Kidney epithelial cell (primary cell): ENCODE data around the gene KRT15. TPM values are rescaled to one million over a fixed set of nuclear protein-coding genes. Genes with fewer than 3 reads are reported as not detected.

ENCODE experiments used
- DNase-seq: peaks from one replicate; pipeline ENCODE4 v3.0.0-alpha.2; 2010; ENCODE audit warnings: low read depth
- H3K27me3 ChIP-seq: 2 replicates; pipeline ENCODE4 v1.6.0; 2011; ENCODE audit warnings: low read length; ENCODE audit not compliant: control insufficient read depth, insufficient read depth
- H3K36me3 ChIP-seq: 2 replicates; pipeline ENCODE4 v1.5.1; 2011; ENCODE audit warnings: low read length; ENCODE audit not compliant: control insufficient read depth, insufficient read depth
- H3K4me3 ChIP-seq: 2 replicates; pipeline ENCODE4 v1.5.1; 2011; ENCODE audit warnings: low read depth, mild to moderate bottlenecking, control low read depth, low read length
- CTCF ChIP-seq: IDR thresholded peaks from 2 replicates; pipeline ENCODE4 v1.5.1; 2011; ENCODE audit warnings: mild to moderate bottlenecking, moderate library complexity, low read length, control low read depth, inconsistent platforms; ENCODE audit not compliant: insufficient read depth, poor library complexity, severe bottlenecking
- total RNA-seq: library from RNA; depleted of rRNA; stranded (reverse); fragments of >200 nt; gene quantifications from 2 replicates; pipeline ENCODE4 v1.2.3, GENCODE V29; 2015

Gene KRT15
- total RNA-seq, 1 donor from 2014 or later: 1.3 TPM

- DNase-seq: no peak
- Histone ChIP-seq H3K4me3 (no peak overlapping the region), H3K27me3 (no peaks in the 10 kb centered on the region), H3K36me3 (no peaks in the 10 kb centered on the region)
- TF ChIP-seq CTCF: no peak
Observed at GRCh38 chr17:41483531-41483930, 35.2 kb downstream of the KRT15 start.

GRCh38 chr17:41481036-41481435, 37.7 kb downstream of the KRT15 start, which contains the start of gene KRT35:
KRT35 (minus strand) TSS chr17:41481151; CDS start chr17:41481097, 54 bp downstream.
- TF ChIP-seq CTCF: no peak
- Histone ChIP-seq H3K4me3 (no peak within 1 kb of the TSS), H3K27me3 (no peaks in the 10 kb centered on the region), H3K36me3 (no peaks in the 10 kb centered on the region)
- no peak for DNase-seq

- no peak overlapping the region for H3K4me3 ChIP-seq
- no peak for TF ChIP-seq CTCF
- no peaks in the 10 kb centered on the region for H3K36me3 ChIP-seq
- DNase-seq: no peak
- H3K27me3 ChIP-seq: no peaks in the 10 kb centered on the region
Observed at GRCh38 chr17:41480581-41480980, 38.1 kb downstream of the KRT15 start.

- no peak for DNase-seq
- no peak for TF ChIP-seq CTCF
Observed at GRCh38 chr17:41480136-41480535, 38.6 kb downstream of the KRT15 start.

GRCh38 chr17:41478237-41478636, 40.5 kb downstream of the KRT15 start:
- Histone ChIP-seq H3K36me3 (no peaks in the 10 kb centered on the region), H3K4me3 (no peak overlapping the region), H3K27me3 (no peaks in the 10 kb centered on the region)
- no peak for TF ChIP-seq CTCF
- DNase-seq: no peak

More at GRCh38 chr17:41480136-41480535, 38.6 kb downstream of the KRT15 start:
- H3K36me3 ChIP-seq: no peaks in the 10 kb centered on the region
- H3K4me3 ChIP-seq: no peak overlapping the region
- H3K27me3 ChIP-seq: no peaks in the 10 kb centered on the region

GRCh38 chr17:41476866-41477815, 41.5 kb downstream of the KRT15 start:
- no peaks in the 10 kb centered on the region for H3K36me3 ChIP-seq
- no peaks in the 10 kb centered on the region for H3K27me3 ChIP-seq
- H3K4me3 ChIP-seq: no peak overlapping the region
- no peak for DNase-seq
- TF ChIP-seq CTCF: no peak
